ENCODE results near the gene CDH4. TPM values are rescaled to one million over a fixed set of nuclear protein-coding genes. Genes with fewer than 3 reads are reported as not detected.

CDH4 gene
- total RNA-seq, 1 donor from 2014 or later, result 39.7 TPM

DNA sequence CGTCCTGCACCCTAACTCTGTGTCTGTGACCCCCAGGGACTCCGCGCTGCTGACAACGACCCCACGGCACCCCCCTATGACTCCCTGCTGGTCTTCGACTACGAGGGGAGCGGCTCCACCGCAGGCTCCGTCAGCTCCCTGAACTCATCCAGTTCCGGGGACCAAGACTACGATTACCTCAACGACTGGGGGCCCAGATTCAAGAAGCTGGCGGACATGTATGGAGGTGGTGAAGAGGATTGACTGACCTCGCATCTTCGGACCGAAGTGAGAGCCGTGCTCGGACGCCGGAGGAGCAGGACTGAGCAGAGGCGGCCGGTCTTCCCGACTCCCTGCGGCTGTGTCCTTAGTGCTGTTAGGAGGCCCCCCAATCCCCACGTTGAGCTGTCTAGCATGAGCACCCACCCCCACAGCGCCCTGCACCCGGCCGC lies 684.7 kb downstream of the CDH4 start:
- H3K4me3 ChIP-seq (ENCODE audit: low read depth, low read length), result no peak overlapping the region

DNA sequence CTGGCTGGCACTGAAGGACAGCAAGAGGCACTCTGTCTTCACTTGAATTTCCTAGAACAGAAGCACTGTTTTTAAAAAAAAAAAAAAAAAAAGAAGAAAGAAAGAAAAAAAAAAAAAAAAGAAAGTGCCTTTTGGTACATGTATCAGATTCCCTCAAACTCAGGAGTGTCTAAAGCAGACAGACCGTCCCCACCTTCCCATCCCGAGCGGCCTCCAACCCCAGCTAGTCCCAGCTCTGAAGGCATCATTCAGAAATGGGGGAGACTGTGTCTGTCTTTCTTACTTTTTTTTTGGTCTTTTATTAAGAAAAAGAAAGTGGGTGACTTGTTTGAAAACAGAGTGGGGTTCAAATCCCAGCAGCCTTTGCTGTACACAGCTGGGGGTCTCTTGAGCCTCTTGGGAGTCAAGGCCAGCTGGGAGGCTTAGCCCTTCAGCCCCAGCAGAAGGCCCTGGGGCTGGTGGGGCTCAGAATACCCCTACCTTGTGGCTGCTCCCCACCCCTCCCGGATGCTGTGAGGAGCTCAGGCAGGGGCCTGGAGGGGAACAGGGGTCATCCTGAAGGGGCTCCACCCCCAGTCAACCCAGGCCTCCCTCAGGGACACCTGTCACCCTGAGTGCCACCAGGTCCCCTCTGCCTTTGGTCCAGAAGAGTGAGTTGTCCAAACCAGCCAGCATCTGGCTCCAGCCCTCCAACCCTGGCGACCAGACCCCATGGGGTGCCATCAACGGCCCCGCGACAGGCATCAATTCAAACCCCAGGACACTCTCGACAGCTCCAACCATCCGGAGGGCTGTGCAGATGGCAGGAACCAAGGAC lies 685.3 kb downstream of the CDH4 start:
- H3K4me3 ChIP-seq (ENCODE audit: low read depth, low read length), result no peak overlapping the region
- H3K36me3 ChIP-seq (ENCODE audit: control insufficient read depth, insufficient read depth, low read length), result no peaks in the 10 kb centered on the region
- TF ChIP-seq, protein P1, sequence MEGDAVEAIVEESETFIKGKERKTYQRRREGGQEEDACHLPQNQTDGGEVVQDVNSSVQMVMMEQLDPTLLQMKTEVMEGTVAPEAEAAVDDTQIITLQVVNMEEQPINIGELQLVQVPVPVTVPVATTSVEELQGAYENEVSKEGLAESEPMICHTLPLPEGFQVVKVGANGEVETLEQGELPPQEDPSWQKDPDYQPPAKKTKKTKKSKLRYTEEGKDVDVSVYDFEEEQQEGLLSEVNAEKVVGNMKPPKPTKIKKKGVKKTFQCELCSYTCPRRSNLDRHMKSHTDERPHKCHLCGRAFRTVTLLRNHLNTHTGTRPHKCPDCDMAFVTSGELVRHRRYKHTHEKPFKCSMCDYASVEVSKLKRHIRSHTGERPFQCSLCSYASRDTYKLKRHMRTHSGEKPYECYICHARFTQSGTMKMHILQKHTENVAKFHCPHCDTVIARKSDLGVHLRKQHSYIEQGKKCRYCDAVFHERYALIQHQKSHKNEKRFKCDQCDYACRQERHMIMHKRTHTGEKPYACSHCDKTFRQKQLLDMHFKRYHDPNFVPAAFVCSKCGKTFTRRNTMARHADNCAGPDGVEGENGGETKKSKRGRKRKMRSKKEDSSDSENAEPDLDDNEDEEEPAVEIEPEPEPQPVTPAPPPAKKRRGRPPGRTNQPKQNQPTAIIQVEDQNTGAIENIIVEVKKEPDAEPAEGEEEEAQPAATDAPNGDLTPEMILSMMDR (IDR thresholded peaks at IDR 0.05; ENCODE audit: insufficient read depth, low read length, poor library complexity, severe bottlenecking), result no peak
- no peak for DNase-seq (ENCODE audit: low read depth)
- no peaks in the 10 kb centered on the region for H3K27me3 ChIP-seq (ENCODE audit: control insufficient read depth, insufficient read depth, low read length)

More for the DNA sequence above, 684.7 kb downstream of the CDH4 start:
- TF ChIP-seq, protein P1 (IDR thresholded peaks at IDR 0.05; ENCODE audit: insufficient read depth, low read length, poor library complexity, severe bottlenecking), result no peak
- H3K27me3 ChIP-seq (ENCODE audit: control insufficient read depth, insufficient read depth, low read length), result no peaks in the 10 kb centered on the region
- H3K36me3 ChIP-seq (ENCODE audit: control insufficient read depth, insufficient read depth, low read length), result no peaks in the 10 kb centered on the region
- no peak for DNase-seq (ENCODE audit: low read depth)

DNA sequence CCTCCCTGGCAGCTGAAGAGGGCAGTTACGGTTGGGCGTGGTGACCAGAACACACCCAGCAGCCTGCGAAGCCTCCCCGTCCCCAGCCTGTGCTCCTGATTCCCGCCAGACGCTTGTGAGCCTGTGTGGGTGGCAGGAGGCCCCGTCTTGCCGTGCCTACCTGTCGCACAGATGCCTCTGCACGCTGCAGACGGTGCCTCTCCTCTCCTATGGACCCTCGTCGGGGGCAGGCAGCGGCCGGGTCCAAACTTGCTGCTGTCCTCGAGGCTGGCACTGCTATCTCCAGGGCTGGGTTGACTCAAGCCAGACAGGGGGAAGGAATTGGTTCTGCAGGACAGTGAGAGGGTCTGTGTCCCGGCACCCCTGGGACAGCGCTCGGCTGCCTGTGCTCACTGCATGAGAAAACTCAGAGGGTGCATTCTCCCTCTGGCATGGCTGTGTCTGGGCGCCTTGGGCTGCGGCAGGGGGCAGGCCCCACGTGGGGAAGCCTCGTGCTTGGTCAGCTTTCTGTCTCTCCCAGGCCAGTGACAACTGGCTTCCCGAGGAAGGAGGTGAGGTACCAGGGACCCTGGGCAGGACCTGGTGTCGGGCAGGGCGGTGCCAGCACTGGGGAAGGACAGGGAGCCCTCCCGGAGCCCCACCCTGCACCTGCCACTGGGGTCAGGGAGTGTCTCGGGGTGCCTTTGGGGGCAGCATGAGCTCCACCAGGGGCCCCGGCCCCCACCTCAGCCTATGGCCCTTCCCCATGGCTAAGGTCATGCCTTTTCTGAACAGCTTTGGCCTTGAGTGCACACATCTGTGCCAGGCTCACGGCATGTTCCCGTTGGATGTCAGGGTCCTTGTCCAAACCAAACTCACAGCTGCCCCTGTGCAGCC lies 686.1 kb downstream of the CDH4 start:
- TF ChIP-seq, protein P1 (IDR thresholded peaks at IDR 0.05; ENCODE audit: insufficient read depth, low read length, poor library complexity, severe bottlenecking), result no peak
- Histone ChIP-seq H3K27me3 (ENCODE audit: control insufficient read depth, insufficient read depth, low read length) (no peaks in the 10 kb centered on the region), H3K4me3 (ENCODE audit: low read depth, low read length) (no peak overlapping the region), H3K36me3 (ENCODE audit: control insufficient read depth, insufficient read depth, low read length) (no peaks in the 10 kb centered on the region)
- DNase-seq (ENCODE audit: low read depth), result no peak

DNA sequence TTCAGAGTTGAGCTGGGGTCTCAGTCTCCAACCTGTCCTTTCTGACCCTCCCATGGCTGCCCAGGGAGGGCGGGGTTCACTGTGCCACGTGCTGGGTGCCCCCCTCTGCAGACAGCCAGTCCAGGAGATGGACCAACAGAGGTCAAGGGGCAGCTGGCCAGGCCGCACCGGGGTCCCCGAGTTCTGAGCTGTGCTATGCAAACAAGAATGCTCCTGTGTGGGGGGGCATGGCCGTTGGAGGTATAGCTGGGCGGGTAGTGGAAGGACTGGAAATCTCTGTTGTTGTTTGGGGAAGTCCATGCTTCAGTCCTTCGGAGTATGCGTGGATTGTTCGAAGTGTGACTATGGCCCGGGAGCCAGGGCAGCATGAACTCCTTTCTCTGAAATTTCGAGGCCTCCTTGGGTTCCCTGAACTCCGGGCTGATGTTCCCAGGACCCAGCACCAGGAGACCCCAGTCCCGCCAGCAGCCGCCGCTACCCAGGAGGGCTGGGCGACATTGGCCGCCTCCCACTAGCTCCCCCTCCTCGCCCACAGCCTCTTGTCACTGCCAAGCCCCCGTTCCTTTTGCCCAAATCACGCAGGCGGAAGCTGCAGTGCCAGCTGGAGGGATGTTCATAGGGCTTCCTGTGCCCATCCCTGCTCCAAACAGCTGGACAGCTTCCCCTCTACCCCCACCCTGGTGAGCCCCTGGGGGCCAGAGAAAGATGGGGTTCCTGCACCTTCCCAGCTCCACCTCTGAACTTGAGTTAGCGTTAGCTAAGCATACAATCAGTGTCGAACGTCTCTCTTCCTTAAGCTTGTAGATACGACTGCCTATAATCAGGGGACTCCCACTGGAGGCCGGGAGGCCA lies 687.0 kb downstream of the CDH4 start:
- no peaks in the 10 kb centered on the region for H3K27me3 ChIP-seq (ENCODE audit: control insufficient read depth, insufficient read depth, low read length)
- H3K36me3 ChIP-seq (ENCODE audit: control insufficient read depth, insufficient read depth, low read length), result no peaks in the 10 kb centered on the region
- TF ChIP-seq, protein P1 (IDR thresholded peaks at IDR 0.05; ENCODE audit: insufficient read depth, low read length, poor library complexity, severe bottlenecking), result no peak
- DNase-seq (ENCODE audit: low read depth), result no peak
- no peak overlapping the region for H3K4me3 ChIP-seq (ENCODE audit: low read depth, low read length)

DNA sequence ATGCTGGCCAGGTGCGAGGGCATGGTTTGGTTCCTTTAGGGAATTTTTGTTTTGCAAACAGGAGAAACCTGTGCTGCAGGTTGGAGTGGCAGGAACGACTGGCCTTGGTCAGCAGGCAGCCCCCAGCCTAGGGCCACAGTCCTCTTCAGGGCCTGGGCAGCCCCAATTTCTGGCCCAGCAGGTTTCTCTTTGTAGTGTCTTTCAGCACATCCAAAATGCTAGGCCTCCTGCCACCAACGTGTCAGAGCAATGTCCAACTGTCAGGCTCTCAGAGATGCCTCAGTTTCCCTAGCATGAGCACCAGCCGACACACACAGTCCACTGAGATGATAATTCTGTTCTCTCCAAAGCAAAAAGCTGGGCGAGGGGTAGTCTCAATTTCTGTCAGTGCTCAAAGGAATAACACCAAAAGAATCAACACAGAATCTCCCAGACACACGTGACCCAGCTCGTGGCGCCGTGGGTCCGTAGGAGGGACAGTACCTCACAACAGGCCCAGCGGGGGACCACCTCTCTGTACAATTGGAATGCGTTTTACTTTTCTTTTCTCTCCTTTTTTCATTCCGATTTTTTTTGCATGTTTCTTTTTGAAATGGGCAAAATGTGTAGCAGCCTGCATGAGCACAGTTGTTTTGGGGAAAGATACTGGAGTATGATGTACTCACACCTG lies 687.8 kb downstream of the CDH4 start:
- Histone ChIP-seq H3K27me3 (ENCODE audit: control insufficient read depth, insufficient read depth, low read length) (no peaks in the 10 kb centered on the region), H3K36me3 (ENCODE audit: control insufficient read depth, insufficient read depth, low read length) (no peaks in the 10 kb centered on the region), H3K4me3 (ENCODE audit: low read depth, low read length) (no peak overlapping the region)
- TF ChIP-seq, protein P1 (IDR thresholded peaks at IDR 0.05; ENCODE audit: insufficient read depth, low read length, poor library complexity, severe bottlenecking), result no peak
- no peak for DNase-seq (ENCODE audit: low read depth)
